Transverse colon (tissue), 4 donors: Measurements from ENCODE around the gene NRXN2. TPM values are rescaled to one million over a fixed set of nuclear protein-coding genes. Genes with fewer than 3 reads are reported as not detected.

Source experiments
- DNase-seq: peaks from one replicate; pipeline ENCODE4 v3.0.0-alpha.2; 2019
- H3K27ac ChIP-seq, 4 donors: fragments of 200-600 bp; sonication (generic); 2 replicates each; pipeline ENCODE4 v1.5.1; 2016 to 2018; ENCODE audit warnings: inconsistent platforms in 4 of 4
- H3K27me3 ChIP-seq: fragments of 200-600 bp; sonication (generic); 2 replicates; pipeline ENCODE4 v1.5.1; 2017; ENCODE audit warnings: inconsistent platforms
- H3K36me3 ChIP-seq, 4 donors: fragments of 200-600 bp; sonication (generic); 2 replicates each; pipeline ENCODE4 v1.5.1; 2017 to 2019; ENCODE audit warnings: inconsistent platforms in 4 of 4
- H3K4me1 ChIP-seq, 4 donors: fragments of 200-600 bp; sonication (generic); 2 replicates each; pipeline ENCODE4 v1.5.1; 2017 to 2020; ENCODE audit warnings: inconsistent platforms in 4 of 4
- H3K4me3 ChIP-seq, 4 donors: fragments of 200-600 bp; sonication (generic); 1 replicate in 1 of 4; 2 replicates in 3 of 4; pipeline versions ENCODE4 v1.5.1 to v1.6.1; 2017 to 2019; ENCODE audit warnings: inconsistent platforms in 4 of 4
- H3K9me3 ChIP-seq, 2 donors: fragments of 200-600 bp; sonication (generic); 2 replicates each; pipeline ENCODE4 v1.5.1; 2017 to 2019; ENCODE audit warnings: inconsistent platforms in 2 of 2
- EP300 ChIP-seq: sonication (generic); formaldehyde crosslinking; IDR thresholded peaks from one replicate; pipeline ENCODE4 v1.6.1; 2017; ENCODE audit warnings: antibody characterized with exemption, low read depth
- POLR2A ChIP-seq: fragments of 450-650 bp; IDR thresholded peaks from one replicate; pipeline ENCODE4 v1.6.1; 2016; ENCODE audit warnings: antibody characterized with exemption, mild to moderate bottlenecking, moderate library complexity
- POLR2AphosphoS5 ChIP-seq, 3 donors: sonication (generic); formaldehyde crosslinking; IDR thresholded peaks; one replicate each; pipeline ENCODE4 v1.6.1; 2016; ENCODE audit warnings: antibody characterized with exemption in 3 of 3
- WGBS, 2 donors: methylation state at CpG; one replicate each; pipeline ENCODE4 v1.1.5; 2018; ENCODE audit warnings: low coverage in 1 of 2; 5-methylcytosine and 5-hydroxymethylcytosine counted together
- in situ Hi-C, 4 donors: fragments of 200-750 bp; cut with MboI; loops; one replicate each; pipeline versions ENCODE4 v1.15.0 to v1.15.1; 2017; ENCODE audit warnings: low sequenced_read_pairs in 3 of 4, low pct_ligation_motif_present in 1 of 4, low pct_unique_long_range_greater_than_20kb in 1 of 4
- intact Hi-C: fragments of 100-400 bp; cut with DNase I; formaldehyde crosslinking; loops from one replicate; pipeline ENCODE4 v1.15.1; 2023; ENCODE audit warnings: low total_unique reads
- total RNA-seq, 4 donors: library from RNA; depleted of rRNA; stranded (reverse); fragments of >200 nt; gene quantifications; one replicate each; pipeline ENCODE4 v1.1.0, GENCODE V29; 2016
- TF ChIP-seq, protein P1 (sequence below), 5 experiments: fragments of 200-600 bp in 3 of 5; fragments of 450-650 bp in 2 of 5; sonication (generic) in 3 of 5; IDR thresholded peaks; 1 replicate in 2 of 5; 2 replicates in 3 of 5; pipeline ENCODE4 v1.5.1; 2016 to 2017; ENCODE audit warnings: antibody characterized with exemption in 5 of 5, inconsistent platforms in 3 of 5, mild to moderate bottlenecking in 2 of 5, moderate library complexity in 1 of 5

NRXN2 gene
- total RNA-seq, 4 donors from 2014 or later, result 2.9 to 7.4 (median 6.8) TPM

DNA sequence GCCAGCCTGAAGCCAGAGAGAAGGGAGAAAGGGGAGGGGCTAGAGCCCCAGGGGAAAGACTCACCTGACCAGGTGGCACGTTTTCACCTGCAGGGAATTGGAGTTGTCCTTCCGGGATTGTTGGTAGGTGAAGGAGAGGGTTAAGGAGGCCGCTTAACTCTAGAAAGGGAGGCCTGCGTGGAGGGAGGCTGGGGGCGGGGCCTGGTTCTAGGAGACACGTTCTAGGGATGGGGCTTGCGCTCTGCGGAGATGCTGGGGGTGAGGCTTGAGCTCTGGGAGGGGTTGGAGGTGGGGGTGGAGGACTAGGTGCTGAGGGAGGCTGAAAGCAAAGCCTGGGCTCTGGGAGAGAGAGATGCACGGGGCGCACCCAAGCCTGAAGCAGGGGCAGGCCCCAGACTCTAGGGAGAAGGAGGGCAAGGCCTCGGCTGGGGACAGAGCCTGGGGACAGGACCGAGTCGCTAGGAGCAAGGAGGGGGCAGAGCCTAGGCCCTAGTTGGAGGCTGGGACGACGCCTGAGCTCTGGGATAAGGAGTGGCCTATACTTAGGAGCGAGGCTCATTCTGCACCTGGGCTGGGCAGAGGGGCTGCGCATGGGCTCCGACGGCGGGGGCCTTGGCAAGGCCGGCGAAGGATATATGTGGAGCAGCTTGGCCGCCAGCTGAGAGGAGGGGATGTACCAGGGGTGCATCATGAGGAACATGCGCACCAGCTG lies 18.5 kb upstream of the NRXN2 start:
- in situ Hi-C loops (no loop called here), intact Hi-C loops (no loop called here)
- Histone ChIP-seq H3K36me3 (no peaks in the 10 kb centered on the region), H3K9me3 (no peaks in the 10 kb centered on the region), H3K27me3 (peaks cover 57% of the 10 kb centered on the region), H3K27ac (peak overlapping the region in 2 of 4 donors; percentile 85 to 95), H3K4me1 (peaks cover 6 to 41% (median 34%) of the 10 kb centered on the region in 4 donors), H3K4me3 (peak overlapping the region in 1 of 4 donors; percentile 56)
- no peak for DNase-seq
- WGBS, 2 donors, result 58% methylated on average over 24 of the region's 24 CpGs; no CpG with 5 or more reads in 1 of the 2 donors
- TF ChIP-seq, protein P1, sequence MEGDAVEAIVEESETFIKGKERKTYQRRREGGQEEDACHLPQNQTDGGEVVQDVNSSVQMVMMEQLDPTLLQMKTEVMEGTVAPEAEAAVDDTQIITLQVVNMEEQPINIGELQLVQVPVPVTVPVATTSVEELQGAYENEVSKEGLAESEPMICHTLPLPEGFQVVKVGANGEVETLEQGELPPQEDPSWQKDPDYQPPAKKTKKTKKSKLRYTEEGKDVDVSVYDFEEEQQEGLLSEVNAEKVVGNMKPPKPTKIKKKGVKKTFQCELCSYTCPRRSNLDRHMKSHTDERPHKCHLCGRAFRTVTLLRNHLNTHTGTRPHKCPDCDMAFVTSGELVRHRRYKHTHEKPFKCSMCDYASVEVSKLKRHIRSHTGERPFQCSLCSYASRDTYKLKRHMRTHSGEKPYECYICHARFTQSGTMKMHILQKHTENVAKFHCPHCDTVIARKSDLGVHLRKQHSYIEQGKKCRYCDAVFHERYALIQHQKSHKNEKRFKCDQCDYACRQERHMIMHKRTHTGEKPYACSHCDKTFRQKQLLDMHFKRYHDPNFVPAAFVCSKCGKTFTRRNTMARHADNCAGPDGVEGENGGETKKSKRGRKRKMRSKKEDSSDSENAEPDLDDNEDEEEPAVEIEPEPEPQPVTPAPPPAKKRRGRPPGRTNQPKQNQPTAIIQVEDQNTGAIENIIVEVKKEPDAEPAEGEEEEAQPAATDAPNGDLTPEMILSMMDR (IDR thresholded peaks at IDR 0.05), result no peak
- TF ChIP-seq EP300 (no peak), POLR2A (no peak), POLR2AphosphoS5 (IDR thresholded peaks at IDR 0.05) (no peak)

DNA sequence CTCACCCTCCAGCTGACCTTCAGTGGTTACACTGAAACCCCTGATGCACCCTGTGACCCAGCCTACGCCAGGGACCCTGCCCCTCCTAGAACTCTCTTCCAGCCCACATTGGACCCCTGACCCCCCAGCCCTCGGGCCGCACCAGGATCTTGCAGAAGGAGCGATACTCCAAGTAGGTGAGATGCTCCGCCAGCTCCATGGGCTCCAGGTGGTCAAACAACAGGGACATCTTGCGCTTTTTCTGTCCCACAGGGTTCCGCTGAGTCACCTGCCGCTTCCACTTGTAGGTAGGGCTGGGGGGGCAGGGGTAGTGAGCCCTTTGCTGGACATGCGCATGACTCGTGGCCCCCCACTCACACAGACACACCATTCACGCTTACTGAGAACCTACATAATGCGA lies 16.9 kb upstream of the NRXN2 start:
- H3K4me1 ChIP-seq, result peaks cover 6 to 29% (median 25%) of the 10 kb centered on the region in 4 donors
- H3K27me3 ChIP-seq, result peaks cover 44% of the 10 kb centered on the region
- intact Hi-C loops (no loop called here), in situ Hi-C loops (no loop called here)
- no peak overlapping the region for H3K27ac ChIP-seq
- H3K4me3 ChIP-seq, result no peak overlapping the region
- TF ChIP-seq, protein P1 (IDR thresholded peaks at IDR 0.05), result no peak
- TF ChIP-seq EP300, result no peak
- TF ChIP-seq POLR2AphosphoS5 (IDR thresholded peaks at IDR 0.05), result no peak
- no peak for TF ChIP-seq POLR2A
- 90% methylated on average over 12 of the region's 12 CpGs; no CpG with 5 or more reads in 1 of the 2 donors for WGBS, 2 donors
- H3K9me3 ChIP-seq, result no peaks in the 10 kb centered on the region
- DNase-seq, result no peak
- no peaks in the 10 kb centered on the region for H3K36me3 ChIP-seq

- Histone ChIP-seq H3K4me3 (no peak overlapping the region), H3K9me3 (no peaks in the 10 kb centered on the region), H3K27me3 (peaks cover 14% of the 10 kb centered on the region), H3K4me1 (peaks cover 0 to 3% (median under 1%) of the 10 kb centered on the region in 4 donors), H3K36me3 (no peaks in the 10 kb centered on the region), H3K27ac (no peak overlapping the region)
- intact Hi-C loops (no loop called here), in situ Hi-C loops (no loop called here)
- WGBS, 2 donors, result 87% methylated on average over 15 of the region's 15 CpGs; no CpG with 5 or more reads in 1 of the 2 donors
- TF ChIP-seq POLR2A (no peak), POLR2AphosphoS5 (IDR thresholded peaks at IDR 0.05) (no peak), EP300 (no peak)
- TF ChIP-seq, protein P1 (IDR thresholded peaks at IDR 0.05), result no peak
- no peak for DNase-seq
Measured at GRCh38 chr11:64736654-64737053, 13.7 kb upstream of the NRXN2 start.

GRCh38 chr11:64735725-64736259 lies 12.8 kb upstream of the NRXN2 start:
- Histone ChIP-seq H3K36me3 (no peaks in the 10 kb centered on the region), H3K9me3 (no peaks in the 10 kb centered on the region), H3K4me3 (no peak overlapping the region), H3K27ac (no peak overlapping the region), H3K4me1 (no peaks in the 10 kb centered on the region), H3K27me3 (peaks cover 5% of the 10 kb centered on the region)
- DNase-seq, result no peak
- in situ Hi-C loops (no loop called here), intact Hi-C loops (no loop called here)
- WGBS, 2 donors, result 86% methylated on average over 9 of the region's 9 CpGs; no CpG with 5 or more reads in 1 of the 2 donors
- TF ChIP-seq EP300 (no peak), POLR2AphosphoS5 (IDR thresholded peaks at IDR 0.05) (no peak), POLR2A (no peak)
- TF ChIP-seq, protein P1 (IDR thresholded peaks at IDR 0.05), result no peak
